Astrocyte of the spinal cord (primary cell): ENCODE data around the gene HIC1.
A peak's percentile ranks its signal among the peaks of the same experiment; 100 is the strongest.

ENCODE experiments used
- DNase-seq: peaks from one replicate; pipeline ENCODE4 v3.0.0; 2011; ENCODE audit warnings: low read depth, low spot score
- H3K4me3 ChIP-seq: 2 replicates; pipeline ENCODE4 v1.5.1; 2011; ENCODE audit warnings: low read depth, mild to moderate bottlenecking, low read length, moderate library complexity
- CTCF ChIP-seq: IDR thresholded peaks from 2 replicates; pipeline ENCODE4 v1.5.1; 2012; ENCODE audit warnings: low read depth, mild to moderate bottlenecking, low read length, inconsistent platforms
- in situ Hi-C: cut with HindIII; loops from 2 replicates; pipeline ENCODE4 v1.10.0; 2017; ENCODE audit warnings: low sequenced_read_pairs

Gene HIC1

GRCh38 chr17:2047590-2047989 lies 7.3 kb upstream of the HIC1 start:
- H3K4me3 ChIP-seq = no peak overlapping the region
- DNase-seq = no peak
- no peak for TF ChIP-seq CTCF
- in situ Hi-C loops = loop anchor here (25.0 kb wide), 1 partner anchor 135 kb away; no protein-coding TSS in a partner anchor

- peak overlapping the region; percentile 63 for H3K4me3 ChIP-seq
- no peak for TF ChIP-seq CTCF
- DNase-seq = no peak
- in situ Hi-C loops = loop anchor here (25.0 kb wide), 1 partner anchor 137 kb away; no protein-coding TSS in a partner anchor
Measured at GRCh38 chr17:2048805-2049204, 6.1 kb upstream of the HIC1 start.

GRCh38 chr17:2049333-2050299 lies 5.3 kb upstream of the HIC1 start:
- DNase-seq = peak; percentile 80
- TF ChIP-seq CTCF = no peak
- in situ Hi-C loops = loop anchor here (25.0 kb wide), 1 partner anchor 137 kb away; no protein-coding TSS in a partner anchor
- H3K4me3 ChIP-seq = peak overlapping the region; percentile 63

GRCh38 chr17:2050300-2051060 lies 4.4 kb upstream of the HIC1 start:
- DNase-seq = peak; percentile 70
- H3K4me3 ChIP-seq = peak overlapping the region; percentile 35
- no peak for TF ChIP-seq CTCF
- in situ Hi-C loops = no loop called here

- peak; percentile 61 for DNase-seq
- H3K4me3 ChIP-seq = no peak overlapping the region
- in situ Hi-C loops = no loop called here
- no peak for TF ChIP-seq CTCF
Measured at GRCh38 chr17:2051061-2051932, 3.6 kb upstream of the HIC1 start.
